Measurements from ENCODE around the gene MYB.

MYB gene

DNA sequence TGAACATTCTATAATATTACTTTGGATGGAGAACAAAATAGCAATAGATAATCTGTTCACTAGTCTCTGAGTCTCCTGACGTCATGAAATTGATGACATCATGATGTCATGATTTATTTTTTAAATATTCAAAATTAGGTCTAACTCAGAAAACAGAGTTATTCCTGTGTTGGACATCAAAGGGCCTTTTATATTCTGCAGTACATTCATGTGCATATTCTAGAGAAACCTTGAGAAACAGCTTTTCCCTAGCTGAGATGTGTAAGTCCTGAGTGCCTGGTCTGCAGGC is 53.3 kb downstream of the MYB start:
- ChIA-PET POLR2A (no interaction called here), CTCF (interaction anchor here (1.1 to 1.4 kb wide), 3 partner anchors 10 to 34 kb away, joined by 3 to 4 read pairs (median 4); no protein-coding TSS in a partner anchor)
- DNase-seq (ENCODE audit: extremely low spot score) = no peak
- TF ChIP-seq, protein P1, sequence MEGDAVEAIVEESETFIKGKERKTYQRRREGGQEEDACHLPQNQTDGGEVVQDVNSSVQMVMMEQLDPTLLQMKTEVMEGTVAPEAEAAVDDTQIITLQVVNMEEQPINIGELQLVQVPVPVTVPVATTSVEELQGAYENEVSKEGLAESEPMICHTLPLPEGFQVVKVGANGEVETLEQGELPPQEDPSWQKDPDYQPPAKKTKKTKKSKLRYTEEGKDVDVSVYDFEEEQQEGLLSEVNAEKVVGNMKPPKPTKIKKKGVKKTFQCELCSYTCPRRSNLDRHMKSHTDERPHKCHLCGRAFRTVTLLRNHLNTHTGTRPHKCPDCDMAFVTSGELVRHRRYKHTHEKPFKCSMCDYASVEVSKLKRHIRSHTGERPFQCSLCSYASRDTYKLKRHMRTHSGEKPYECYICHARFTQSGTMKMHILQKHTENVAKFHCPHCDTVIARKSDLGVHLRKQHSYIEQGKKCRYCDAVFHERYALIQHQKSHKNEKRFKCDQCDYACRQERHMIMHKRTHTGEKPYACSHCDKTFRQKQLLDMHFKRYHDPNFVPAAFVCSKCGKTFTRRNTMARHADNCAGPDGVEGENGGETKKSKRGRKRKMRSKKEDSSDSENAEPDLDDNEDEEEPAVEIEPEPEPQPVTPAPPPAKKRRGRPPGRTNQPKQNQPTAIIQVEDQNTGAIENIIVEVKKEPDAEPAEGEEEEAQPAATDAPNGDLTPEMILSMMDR (IDR thresholded peaks at IDR 0.05; ENCODE audit: control extremely low read depth, extremely low read depth, low read depth, missing control alignments) = no peak

DNA sequence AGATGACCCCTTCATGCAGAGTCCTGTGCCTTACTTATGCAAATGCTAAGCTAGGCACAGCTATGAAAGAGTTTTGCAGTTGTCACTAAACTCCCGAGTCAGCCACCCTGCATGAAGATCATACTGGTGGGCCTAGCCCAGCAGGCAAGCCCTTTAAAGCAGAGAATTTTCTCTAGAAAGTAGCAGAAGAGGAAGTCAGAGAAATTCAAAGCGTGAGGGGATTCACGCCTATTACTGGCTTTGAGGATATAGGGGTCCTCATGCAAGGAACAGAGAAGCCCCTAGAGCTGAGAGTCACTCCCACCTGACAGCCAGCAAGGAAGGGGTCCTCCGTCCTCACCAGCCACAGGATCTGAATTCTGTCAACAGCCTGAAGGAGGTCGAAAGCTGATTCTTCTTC is 54.6 kb downstream of the MYB start:
- TF ChIP-seq, protein P1 (IDR thresholded peaks at IDR 0.05; ENCODE audit: control extremely low read depth, extremely low read depth, low read depth, missing control alignments) = no peak
- POLR2A ChIA-PET = no interaction called here
- DNase-seq (ENCODE audit: extremely low spot score) = no peak
- CTCF ChIA-PET = interaction anchor here (0.6 to 1.7 kb wide), 5 partner anchors 21 to 45 kb away, joined by 3 to 4 read pairs (median 3); no protein-coding TSS in a partner anchor

DNA sequence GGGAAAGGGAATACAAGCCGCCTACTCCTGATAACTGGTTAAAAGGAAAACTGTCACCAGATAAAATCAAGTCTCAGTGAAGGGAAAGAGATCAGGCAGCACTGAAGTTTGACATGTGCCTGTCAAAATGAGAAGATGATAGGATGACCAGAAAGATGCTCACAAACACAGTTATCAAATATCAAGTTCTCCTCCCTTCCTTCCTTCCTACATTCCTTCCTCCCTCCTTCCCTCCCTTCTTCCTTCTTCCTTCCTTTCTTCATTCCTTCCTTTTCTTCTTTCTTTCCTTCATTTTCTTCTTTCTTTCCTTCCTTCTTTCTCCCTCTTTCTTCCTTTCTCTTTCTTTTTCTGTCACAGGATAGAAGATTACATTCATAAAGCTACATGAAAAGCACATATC is 55.2 kb downstream of the MYB start:
- POLR2A ChIA-PET = no interaction called here
- DNase-seq (ENCODE audit: extremely low spot score) = no peak
- CTCF ChIA-PET = interaction anchor here (1.0 to 1.7 kb wide), 4 partner anchors 21 to 46 kb away, joined by 3 to 4 read pairs (median 3); no protein-coding TSS in a partner anchor
- TF ChIP-seq, protein P1 (IDR thresholded peaks at IDR 0.05; ENCODE audit: control extremely low read depth, extremely low read depth, low read depth, missing control alignments) = no peak

DNA sequence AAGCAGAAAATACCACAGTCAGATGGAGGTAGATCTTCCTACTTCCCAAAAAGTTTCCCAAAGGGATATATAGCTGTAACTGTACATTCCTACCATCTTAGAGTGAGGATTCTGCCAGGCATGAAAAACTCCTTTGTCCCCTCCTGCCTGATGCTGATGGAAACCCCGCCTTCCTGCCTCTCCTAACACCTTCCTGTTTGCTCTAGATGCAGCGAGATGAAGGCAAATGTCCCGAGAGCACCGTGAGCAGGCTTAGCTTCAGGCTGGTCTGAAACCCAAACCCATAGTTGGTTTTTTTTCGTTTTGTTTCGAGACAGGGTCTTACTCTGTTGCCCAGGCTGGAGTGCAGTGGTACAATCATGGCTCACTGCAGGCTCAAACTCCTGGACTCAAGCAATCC is 55.6 kb downstream of the MYB start:
- CTCF ChIA-PET = interaction anchor here (1.1 to 1.7 kb wide), 3 partner anchors 22 to 46 kb away, joined by 3 to 4 read pairs (median 3); no protein-coding TSS in a partner anchor
- TF ChIP-seq, protein P1 (IDR thresholded peaks at IDR 0.05; ENCODE audit: control extremely low read depth, extremely low read depth, low read depth, missing control alignments) = no peak

DNA sequence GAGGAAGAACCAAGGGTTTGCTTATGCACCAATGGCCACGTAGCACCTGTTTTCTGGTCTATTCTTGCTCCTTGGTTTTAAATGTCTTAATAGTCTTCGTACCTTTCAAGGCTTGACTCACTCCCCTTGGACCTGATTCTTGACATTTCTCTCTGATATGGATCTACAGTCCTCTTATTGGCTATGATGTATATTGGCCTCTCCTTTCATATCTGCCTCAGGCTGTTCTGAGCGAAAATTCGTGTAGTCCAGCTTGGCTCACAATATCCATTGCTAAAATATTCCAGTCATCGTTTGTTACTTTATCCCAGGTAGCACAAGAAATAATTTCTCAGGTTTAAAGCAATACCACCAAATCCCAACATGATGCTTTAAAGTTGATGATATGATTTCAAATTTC is 59.6 kb downstream of the MYB start:
- ChIA-PET CTCF (interaction anchor here (0.8 to 2.2 kb wide), 3 partner anchors 11 to 182 kb away, joined by 3 to 9 read pairs (median 3); no protein-coding TSS in a partner anchor), POLR2A (no interaction called here)
- DNase-seq (ENCODE audit: extremely low spot score) = no peak
- TF ChIP-seq, protein P1 (IDR thresholded peaks at IDR 0.05; ENCODE audit: control extremely low read depth, extremely low read depth, low read depth, missing control alignments) = no peak

More for the DNA sequence above, 55.6 kb downstream of the MYB start:
- POLR2A ChIA-PET = no interaction called here
- DNase-seq (ENCODE audit: extremely low spot score) = no peak

DNA sequence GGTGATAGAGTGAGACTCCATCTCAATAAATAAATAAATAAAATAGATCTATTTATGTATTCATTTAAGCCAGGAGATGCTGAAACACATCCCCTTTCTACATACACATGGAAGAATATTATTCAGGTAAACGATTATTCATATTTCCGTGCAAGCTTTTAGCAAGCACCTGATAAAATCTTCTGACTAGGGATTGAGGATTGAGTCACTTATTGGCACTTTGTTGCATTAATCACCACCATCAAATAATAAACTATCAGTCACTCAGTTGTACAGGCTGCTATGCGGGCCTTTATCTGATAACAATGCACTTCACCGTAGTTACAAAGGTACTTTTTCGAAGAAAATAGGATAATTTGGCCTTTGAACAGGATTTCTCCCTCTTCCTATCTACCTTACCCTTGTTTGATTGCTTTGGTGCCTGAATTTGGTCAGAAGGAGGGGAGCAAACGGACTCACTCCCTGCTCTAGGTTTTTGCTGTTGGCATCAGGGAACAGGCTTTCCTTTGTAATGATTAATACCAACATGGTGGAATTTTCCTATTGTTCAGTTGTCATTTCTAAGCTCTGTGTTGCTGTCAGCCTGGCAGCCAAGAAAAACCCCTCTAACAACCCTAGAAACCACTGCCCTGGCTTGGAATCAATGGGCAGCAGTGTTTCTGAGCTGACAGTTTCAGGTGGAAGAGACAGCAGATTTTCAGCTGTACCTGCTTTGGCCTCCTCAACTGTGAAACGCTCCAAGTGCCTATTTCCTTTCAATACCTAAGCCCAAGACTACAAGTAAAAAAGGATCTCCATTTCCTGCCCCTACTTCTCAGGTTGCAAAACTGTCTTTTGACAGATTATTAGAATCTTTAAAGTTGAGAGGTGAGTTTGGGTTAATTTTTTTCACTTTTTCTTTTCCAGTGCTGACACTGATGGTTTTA is 63.0 kb downstream of the MYB start:
- TF ChIP-seq, protein P1 (IDR thresholded peaks at IDR 0.05; ENCODE audit: control extremely low read depth, extremely low read depth, low read depth, missing control alignments) = no peak
- ChIA-PET POLR2A (no interaction called here), CTCF (no interaction called here)
- DNase-seq (ENCODE audit: extremely low spot score) = no peak

Measured in GM10248 (cell line).